OCI-LY7 (cell line): ENCODE results near the gene SNX10. TPM values are rescaled to one million over a fixed set of nuclear protein-coding genes. Genes with fewer than 3 reads are reported as not detected.

ENCODE experiments used
- BruUV-seq: library from RNA; stranded (reverse); fragments of 400-500 nt; replicated peaks from 2 replicates; lab custom pipeline; 2021; lab: Mats Ljungman, UMichigan
- CTCF ChIA-PET: fragments of 300-600 bp; sonication (Branson Sonifier 250); formaldehyde crosslinking; loops from one replicate; lab custom pipeline; 2022; ENCODE audit warnings: antibody characterized with exemption; ENCODE audit not compliant: unreplicated experiment; lab: Charles Lee
- POLR2A ChIA-PET: fragments of 300-600 bp; sonication (Branson Sonifier 250); formaldehyde crosslinking; loops from one replicate; lab custom pipeline; 2022; ENCODE audit warnings: antibody characterized with exemption; lab: Charles Lee
- DNase-seq: peaks from one replicate; pipeline ENCODE4 v3.0.0-alpha.2; 2015; ENCODE audit warnings: low spot score
- H2AFZ ChIP-seq: fragments of 200-600 bp; sonication (generic), shearing (Covaris generic); 2 replicates; pipeline ENCODE4 v1.6.1; 2014; ENCODE audit warnings: mild to moderate bottlenecking, antibody characterized with exemption, low read length, moderate library complexity
- H3K27ac ChIP-seq: fragments of 200-600 bp; sonication (generic); 2 replicates; pipeline ENCODE4 v1.5.1; 2014; ENCODE audit warnings: mixed run types, low read depth, mild to moderate bottlenecking, moderate library complexity, low read length, inconsistent platforms; ENCODE audit not compliant: poor library complexity, severe bottlenecking
- H3K36me3 ChIP-seq: fragments of 200-600 bp; sonication (generic); 2 replicates; pipeline ENCODE4 v1.6.1; 2014; ENCODE audit warnings: mild to moderate bottlenecking, antibody characterized with exemption, low read length, moderate library complexity, mixed read lengths; ENCODE audit not compliant: insufficient read depth
- H3K4me1 ChIP-seq: fragments of 200-600 bp; sonication (generic); 2 replicates; pipeline ENCODE4 v1.5.1; 2014; ENCODE audit warnings: mild to moderate bottlenecking, low read length; ENCODE audit not compliant: insufficient read depth, poor library complexity, severe bottlenecking
- H3K4me2 ChIP-seq: fragments of 200-600 bp; sonication (generic); 2 replicates; pipeline ENCODE4 v1.6.1; 2014; ENCODE audit warnings: mild to moderate bottlenecking, low read length
- H3K4me3 ChIP-seq: fragments of 200-600 bp; sonication (generic); 2 replicates; pipeline ENCODE4 v1.5.1; 2014; ENCODE audit warnings: mild to moderate bottlenecking, low read depth, low read length; ENCODE audit not compliant: poor library complexity, severe bottlenecking
- H3K79me2 ChIP-seq: fragments of 200-600 bp; sonication (generic); 2 replicates; pipeline ENCODE4 v1.6.1; 2016; ENCODE audit warnings: low read depth, mild to moderate bottlenecking, low read length, moderate library complexity, mixed read lengths; ENCODE audit not compliant: insufficient read depth
- H3K9me2 ChIP-seq: fragments of 200-600 bp; sonication (generic); 2 replicates; pipeline ENCODE4 v1.6.1; 2016; ENCODE audit warnings: mild to moderate bottlenecking, low read length, mixed read lengths; ENCODE audit not compliant: insufficient read depth
- H3K9me3 ChIP-seq: fragments of 200-600 bp; sonication (generic); 2 replicates; pipeline ENCODE4 v1.6.1; 2014; ENCODE audit warnings: mild to moderate bottlenecking, mixed run types, low read length, mixed read lengths
- H4K20me1 ChIP-seq: fragments of 200-600 bp; sonication (generic); 2 replicates; pipeline ENCODE4 v1.6.1; 2014; ENCODE audit warnings: mild to moderate bottlenecking, antibody characterized with exemption, low read length, moderate library complexity, mixed read lengths; ENCODE audit not compliant: insufficient read depth
- CTCF ChIP-seq: fragments of 200-600 bp; sonication (generic); conservative IDR thresholded peaks from 2 replicates; pipeline ENCODE4 v1.5.1; 2014; ENCODE audit warnings: mild to moderate bottlenecking, antibody characterized with exemption, low read length, moderate library complexity, mixed read lengths
- EZH2phosphoT487 ChIP-seq: fragments of 200-600 bp; sonication (generic); IDR thresholded peaks from 2 replicates; pipeline ENCODE4 v1.6.1; 2018; ENCODE audit warnings: low read depth, borderline replicate concordance, mild to moderate bottlenecking, mixed run types, antibody characterized with exemption, low read length, moderate library complexity, mixed read lengths
- intact Hi-C: fragments of 100-400 bp; cut with micrococcal nuclease; formaldehyde crosslinking; loops from one replicate; pipeline ENCODE4 v1.10.0; 2022; ENCODE audit not compliant: unreplicated experiment
- total RNA-seq, 2 experiments: library from RNA; depleted of rRNA in 1 of 2; stranded (reverse); fragments of >200 nt in 1 of 2; shearing (Covaris generic) in 1 of 2; gene quantifications; 2 replicates each; pipeline ENCODE4 v1.2.3, GENCODE V29; 2014 to 2022

The SNX10 gene
- total RNA-seq, 2 experiments from 2014 or later: 14.3 to 32.9 TPM

- H3K79me2 ChIP-seq: peaks cover 47% of the 10 kb centered on the region; the same call in 1 of the 2 replicates
- peak overlapping the region; percentile 92; the same call in 1 of the 2 replicates for H2AFZ ChIP-seq
- intact Hi-C loops: loop anchor here (2.0 to 5.0 kb wide), 2 partner anchors 92 to 201 kb away; partner anchors contain the start of genes CBX3 and HNRNPA2B1
- H3K4me1 ChIP-seq: peaks cover 37% of the 10 kb centered on the region
- H3K4me2 ChIP-seq: peak overlapping the region; percentile 94
- peak overlapping the region; percentile 99 for H3K4me3 ChIP-seq
- ChIA-PET CTCF (interaction anchor here (1.4 kb wide), 1 partner anchor 81 kb away, joined by 3 read pairs; no protein-coding TSS in a partner anchor), POLR2A (interaction anchor here (0.7 to 1.8 kb wide), 6 partner anchors 10 to 60 kb away, joined by 3 to 7 read pairs (median 4); no protein-coding TSS in a partner anchor)
- peaks cover 21% of the 10 kb centered on the region for H3K36me3 ChIP-seq
- no peaks in the 10 kb centered on the region for H3K9me3 ChIP-seq
- BruUV-seq: TSS peak; percentile 41
- peak overlapping the region; percentile 74 for H3K27ac ChIP-seq
- no peak for TF ChIP-seq EZH2phosphoT487
- TF ChIP-seq CTCF: no peak
- DNase-seq: peak; percentile 37
- H3K9me2 ChIP-seq: no peaks in the 10 kb centered on the region
- H4K20me1 ChIP-seq: no peaks in the 10 kb centered on the region
Measured at GRCh38 chr7:26292768-26293560, 1.3 kb downstream of the SNX10 start.

GRCh38 chr7:26293569-26294308 lies 2.1 kb downstream of the SNX10 start:
- Histone ChIP-seq H3K36me3 (peaks cover 21% of the 10 kb centered on the region), H3K4me1 (peaks cover 37% of the 10 kb centered on the region), H4K20me1 (no peaks in the 10 kb centered on the region), H3K9me3 (no peaks in the 10 kb centered on the region), H3K27ac (peak overlapping the region; percentile 74), H3K9me2 (no peaks in the 10 kb centered on the region), H3K79me2 (peaks cover 47% of the 10 kb centered on the region; the same call in 1 of the 2 replicates), H2AFZ (peak overlapping the region; percentile 25; the same call in 1 of the 2 replicates), H3K4me2 (peak overlapping the region; percentile 94), H3K4me3 (peak overlapping the region; percentile 99)
- TF ChIP-seq CTCF: no peak
- TF ChIP-seq EZH2phosphoT487: no peak
- ChIA-PET CTCF (interaction anchor here (1.4 kb wide), 1 partner anchor 81 kb away, joined by 3 read pairs; no protein-coding TSS in a partner anchor), POLR2A (interaction anchor here (0.6 to 1.8 kb wide), 10 partner anchors 8 to 60 kb away, joined by 3 to 7 read pairs (median 4); no protein-coding TSS in a partner anchor)
- BruUV-seq: no TSS peak
- intact Hi-C loops: loop anchor here (2.0 to 5.0 kb wide), 3 partner anchors 21 to 201 kb away; partner anchors contain the start of genes CBX3 and HNRNPA2B1
- peak; percentile 53 for DNase-seq
